Keratinocyte (primary cell): ENCODE results near the gene TAS1R3. TPM values are rescaled to one million over a fixed set of nuclear protein-coding genes. Genes with fewer than 3 reads are reported as not detected.

Experiments used
- DNase-seq: peaks from one replicate; pipeline ENCODE4 v3.0.0-alpha.2; 2011; ENCODE audit warnings: low read depth, missing footprints, low spot score
- FAIRE-seq: peaks from 2 replicates; lab custom pipeline; 2011; peaks lifted over from hg19 to GRCh38; lab: Jason Lieb, UNC
- H2AFZ ChIP-seq: 2 replicates; pipeline ENCODE4 v1.6.0; 2012; ENCODE audit warnings: low read length, control low read depth, inconsistent platforms; ENCODE audit not compliant: control insufficient read depth
- H3K27ac ChIP-seq: 2 replicates; pipeline ENCODE4 v1.5.1; 2011; ENCODE audit warnings: low read length; ENCODE audit not compliant: control insufficient read depth, insufficient read depth
- H3K27me3 ChIP-seq: 3 replicates; pipeline ENCODE4 v1.6.0; 2011; ENCODE audit warnings: low read length; ENCODE audit not compliant: control insufficient read depth, insufficient read depth; ENCODE audit errors: extremely low read depth
- H3K36me3 ChIP-seq, 2 experiments: 2 replicates in 1 of 2; 3 replicates in 1 of 2; pipeline ENCODE4 v1.5.1; 2011; ENCODE audit warnings: low read length in 2 of 2, mild to moderate bottlenecking in 1 of 2; ENCODE audit not compliant: control insufficient read depth in 2 of 2, insufficient read depth in 2 of 2; ENCODE audit errors: extremely low read depth in 1 of 2
- H3K4me1 ChIP-seq: 3 replicates; pipeline ENCODE4 v1.5.1; 2011; ENCODE audit warnings: low read length; ENCODE audit not compliant: control insufficient read depth, insufficient read depth; ENCODE audit errors: extremely low read depth
- H3K4me2 ChIP-seq: 3 replicates; pipeline ENCODE4 v1.6.0; 2011; ENCODE audit warnings: low read depth, low read length; ENCODE audit not compliant: control insufficient read depth, insufficient read depth; ENCODE audit errors: extremely low read depth
- H3K4me3 ChIP-seq, 3 experiments: fragments of 200-600 bp in 1 of 3; sonication (generic) in 1 of 3; 2 replicates in 2 of 3; 3 replicates in 1 of 3; pipeline ENCODE4 v1.5.1; 2011 to 2016; ENCODE audit warnings: low read length in 3 of 3, mild to moderate bottlenecking in 3 of 3, control low read depth in 2 of 3, inconsistent platforms in 1 of 3, low read depth in 1 of 3, mixed read lengths in 1 of 3, mixed run types in 1 of 3, moderate library complexity in 1 of 3; ENCODE audit not compliant: control insufficient read depth in 2 of 3, insufficient read depth in 2 of 3; ENCODE audit errors: extremely low read depth in 1 of 3
- H3K79me2 ChIP-seq: 2 replicates; pipeline ENCODE4 v1.6.0; 2012; ENCODE audit warnings: low read length; ENCODE audit not compliant: control insufficient read depth, insufficient read depth
- H3K9ac ChIP-seq: 3 replicates; pipeline ENCODE4 v1.6.0; 2011; ENCODE audit warnings: low read length; ENCODE audit not compliant: control insufficient read depth, insufficient read depth; ENCODE audit errors: extremely low read depth
- H3K9me1 ChIP-seq: 3 replicates; pipeline ENCODE4 v1.6.0; 2011; ENCODE audit warnings: low read length; ENCODE audit not compliant: control insufficient read depth, insufficient read depth; ENCODE audit errors: extremely low read depth
- H3K9me3 ChIP-seq: 2 replicates; pipeline ENCODE4 v1.5.1; 2012; ENCODE audit warnings: low read depth, low read length; ENCODE audit not compliant: control insufficient read depth
- H4K20me1 ChIP-seq: 3 replicates; pipeline ENCODE4 v1.6.0; 2011; ENCODE audit warnings: low read length; ENCODE audit not compliant: control insufficient read depth, insufficient read depth; ENCODE audit errors: extremely low read depth
- CTCF ChIP-seq, 3 experiments: IDR thresholded peaks in 1 of 3; conservative IDR thresholded peaks in 1 of 3; optimal IDR thresholded peaks in 1 of 3; 2 replicates in 2 of 3; 3 replicates in 1 of 3; pipeline versions ENCODE3 to v1.5.1; 2011; ENCODE audit warnings: low read length in 3 of 3, mild to moderate bottlenecking in 3 of 3, moderate library complexity in 2 of 3, control low read depth in 1 of 3, inconsistent platforms in 1 of 3; ENCODE audit not compliant: insufficient read depth in 2 of 3; ENCODE audit errors: extremely low read depth in 1 of 3
- EZH2 ChIP-seq: IDR thresholded peaks from one replicate; pipeline ENCODE4 v1.6.1; 2012; ENCODE audit warnings: inconsistent platforms, mild to moderate bottlenecking, low read length, moderate library complexity
- dilution Hi-C: fragments of 300-500 bp; cut with MboI; formaldehyde crosslinking; loops from one replicate; pipeline ENCODE4 v1.7.0; 2020; ENCODE audit warnings: low sequenced_read_pairs; ENCODE audit not compliant: extremely low pct_ligation_motif_present
- polyA plus RNA-seq, 5 experiments: library from polyadenylated mRNA; depleted of rRNA in 3 of 5; stranded (reverse) in 3 of 5; stranded (forward) in 1 of 5; unstranded in 1 of 5; fragments of >200 nt; gene quantifications; 1 replicate in 1 of 5; 2 replicates in 3 of 5; 3 replicates in 1 of 5; pipeline versions ENCODE4 v1.2.1 to v1.2.3, GENCODE V29; 2011 to 2012; ENCODE audit warnings: missing spikeins in 2 of 5, low read depth in 1 of 5, low replicate concordance in 1 of 5

Gene TAS1R3
- polyA plus RNA-seq, 1 donor (not counting 4 experiments of a cell fraction or from before 2014, with no cell fraction given), result 0.04 TPM

GRCh38 chr1:1321477-1321876 lies 9.6 kb upstream of the TAS1R3 start:
- TF ChIP-seq EZH2 (no peak), CTCF (optimal IDR thresholded peaks at IDR 0.05 in 1 of 3, IDR thresholded peaks at IDR 0.05 in 1 of 3, conservative IDR thresholded peaks at IDR 0.05 in 1 of 3; ENCODE audit: extremely low read depth in 1 of 3, insufficient read depth in 2 of 3, low read length in 3 of 3) (no peak)
- FAIRE-seq (no peak), DNase-seq (no peak)
- Histone ChIP-seq H4K20me1 (peaks cover 13% of the 10 kb centered on the region), H3K79me2 (peaks cover 75% of the 10 kb centered on the region), H3K9me1 (no peaks in the 10 kb centered on the region), H2AFZ (no peak overlapping the region), H3K4me2 (no peak overlapping the region), H3K9me3 (no peaks in the 10 kb centered on the region), H3K4me3 (no peak overlapping the region), H3K27me3 (no peaks in the 10 kb centered on the region), H3K36me3 (peaks cover 17 to 27% of the 10 kb centered on the region in 2 experiments), H3K9ac (no peak overlapping the region), H3K27ac (no peak overlapping the region), H3K4me1 (peaks cover 35% of the 10 kb centered on the region)
- dilution Hi-C loops, result no loop called here

GRCh38 chr1:1322418-1322817 lies 8.7 kb upstream of the TAS1R3 start:
- Histone ChIP-seq H3K36me3 (peaks cover 20 to 25% of the 10 kb centered on the region in 2 experiments), H3K9me1 (no peaks in the 10 kb centered on the region), H3K4me2 (no peak overlapping the region), H3K27ac (no peak overlapping the region), H4K20me1 (peaks cover 13% of the 10 kb centered on the region), H3K27me3 (no peaks in the 10 kb centered on the region), H3K79me2 (peaks cover 80% of the 10 kb centered on the region), H3K9me3 (no peaks in the 10 kb centered on the region), H2AFZ (no peak overlapping the region), H3K9ac (no peak overlapping the region), H3K4me1 (peaks cover 33% of the 10 kb centered on the region), H3K4me3 (no peak overlapping the region)
- dilution Hi-C loops, result no loop called here
- no peak for TF ChIP-seq EZH2
- no peak for DNase-seq
- FAIRE-seq, result no peak

GRCh38 chr1:1322952-1323351 lies 8.1 kb upstream of the TAS1R3 start:
- Histone ChIP-seq H3K9me3 (no peaks in the 10 kb centered on the region), H3K4me2 (peak overlapping the region; percentile 35), H3K36me3 (peaks cover 22% of the 10 kb centered on the region in 2 experiments), H3K4me3 (no peak overlapping the region), H3K79me2 (peaks cover 79% of the 10 kb centered on the region), H2AFZ (no peak overlapping the region), H3K27me3 (no peaks in the 10 kb centered on the region), H3K27ac (no peak overlapping the region), H3K9ac (no peak overlapping the region), H3K9me1 (no peaks in the 10 kb centered on the region), H3K4me1 (peaks cover 28% of the 10 kb centered on the region), H4K20me1 (peaks cover 13% of the 10 kb centered on the region)
- DNase-seq (no peak), FAIRE-seq (no peak)
- dilution Hi-C loops, result no loop called here
- TF ChIP-seq CTCF (optimal IDR thresholded peaks at IDR 0.05 in 1 of 3, IDR thresholded peaks at IDR 0.05 in 1 of 3, conservative IDR thresholded peaks at IDR 0.05 in 1 of 3; ENCODE audit: extremely low read depth in 1 of 3, insufficient read depth in 2 of 3, low read length in 3 of 3) (no peak), EZH2 (no peak)
